Esophagus squamous epithelium (tissue), 5 donors: ENCODE measurements around the gene MCCD1. TPM values are rescaled to one million over a fixed set of nuclear protein-coding genes. Genes with fewer than 3 reads are reported as not detected.
"Not testable (repeated sequence)": the region's sequence is repeated elsewhere in the genome, so short reads cannot be mapped to it uniquely, and the experiment has no call there.

Experiments used
- DNase-seq: peaks from one replicate; lab custom pipeline; 2025; lab: John Stamatoyannopoulos, UW
- H3K27ac ChIP-seq, 4 donors: fragments of 200-600 bp; sonication (generic); one replicate each; pipeline ENCODE4 v1.5.1; 2016 to 2019; ENCODE audit warnings: mild to moderate bottlenecking in 1 of 4
- H3K27me3 ChIP-seq, 4 donors: fragments of 200-600 bp; sonication (generic); 1 replicate in 3 of 4; 2 replicates in 1 of 4; pipeline versions ENCODE4 v1.5.1 to v1.6.0; 2017 to 2021; ENCODE audit warnings: antibody characterized with exemption in 1 of 4
- H3K36me3 ChIP-seq, 3 donors: fragments of 200-600 bp; sonication (generic); one replicate each; pipeline ENCODE4 v1.5.1; 2016 to 2019
- H3K4me1 ChIP-seq, 3 donors: fragments of 200-600 bp; sonication (generic); one replicate each; pipeline ENCODE4 v1.5.1; 2017 to 2019
- H3K4me3 ChIP-seq, 4 donors: fragments of 200-600 bp; sonication (generic); 1 replicate in 3 of 4; 2 replicates in 1 of 4; pipeline ENCODE4 v1.5.1; 2016 to 2019; ENCODE audit warnings: mild to moderate bottlenecking in 2 of 4, moderate library complexity in 1 of 4
- H3K9me3 ChIP-seq, 3 donors: fragments of 200-600 bp; sonication (generic); one replicate each; pipeline ENCODE4 v1.5.1; 2016 to 2019
- POLR2A ChIP-seq, 4 donors: fragments of 450-650 bp; IDR thresholded peaks; one replicate each; pipeline ENCODE4 v1.6.1; 2017; ENCODE audit warnings: antibody characterized with exemption in 4 of 4, mild to moderate bottlenecking in 4 of 4, moderate library complexity in 3 of 4
- WGBS, 2 donors: methylation state at CpG; one replicate each; pipeline ENCODE4 v1.1.5; 2018; 5-methylcytosine and 5-hydroxymethylcytosine counted together
- intact Hi-C: fragments of 100-400 bp; cut with DNase I; formaldehyde crosslinking; loops from one replicate; pipeline ENCODE4 v1.15.0; 2022
- total RNA-seq, 4 donors: library from RNA; depleted of rRNA; stranded (reverse); fragments of >200 nt; gene quantifications; one replicate each; pipeline ENCODE4 v1.1.0, GENCODE V29; 2016
- TF ChIP-seq, protein P1 (sequence below), 6 experiments: fragments of 450-650 bp in 4 of 6; fragments of 200-600 bp in 2 of 6; sonication (generic) in 2 of 6; IDR thresholded peaks; one replicate each; pipeline ENCODE4 v1.5.1; 2016 to 2019; ENCODE audit warnings: antibody characterized with exemption in 6 of 6, mild to moderate bottlenecking in 4 of 6, moderate library complexity in 4 of 6
- donor health status: DM: yes; HTN: yes; CAD: no.

Gene MCCD1
- total RNA-seq, 4 donors from 2014 or later, result not detected

DNA sequence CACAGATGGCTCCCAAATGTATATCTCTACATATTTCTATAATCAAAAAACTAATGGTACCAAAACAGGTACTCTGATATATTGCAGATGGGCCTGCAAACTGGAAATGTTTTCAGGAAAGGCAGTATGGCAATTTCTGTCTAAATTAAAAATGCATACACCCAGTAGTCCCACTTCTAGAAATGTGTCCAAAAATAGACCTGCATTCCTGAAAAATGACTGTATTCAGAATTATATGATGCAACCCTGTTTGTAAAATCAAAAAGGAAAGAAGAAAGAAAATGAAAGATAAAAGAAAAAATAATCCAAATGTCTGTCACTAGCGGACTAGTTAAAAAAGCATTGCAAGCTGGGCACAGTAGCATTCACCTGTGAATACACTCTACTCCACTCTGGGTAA, 43.7 kb upstream of the MCCD1 start:
- no peaks in the 10 kb centered on the region for H3K27me3 ChIP-seq
- no peaks in the 10 kb centered on the region for H3K9me3 ChIP-seq
- no peak overlapping the region for H3K4me3 ChIP-seq
- intact Hi-C loops, result no loop called here
- 35 to 65% methylated on average over 1 of the region's 1 CpG for WGBS, 2 donors
- no peaks in the 10 kb centered on the region for H3K4me1 ChIP-seq
- no peaks in the 10 kb centered on the region for H3K36me3 ChIP-seq
- no peak overlapping the region for H3K27ac ChIP-seq
- DNase-seq, result no peak
- no peak for TF ChIP-seq POLR2A (IDR thresholded peaks at IDR 0.05)
- TF ChIP-seq, protein P1, sequence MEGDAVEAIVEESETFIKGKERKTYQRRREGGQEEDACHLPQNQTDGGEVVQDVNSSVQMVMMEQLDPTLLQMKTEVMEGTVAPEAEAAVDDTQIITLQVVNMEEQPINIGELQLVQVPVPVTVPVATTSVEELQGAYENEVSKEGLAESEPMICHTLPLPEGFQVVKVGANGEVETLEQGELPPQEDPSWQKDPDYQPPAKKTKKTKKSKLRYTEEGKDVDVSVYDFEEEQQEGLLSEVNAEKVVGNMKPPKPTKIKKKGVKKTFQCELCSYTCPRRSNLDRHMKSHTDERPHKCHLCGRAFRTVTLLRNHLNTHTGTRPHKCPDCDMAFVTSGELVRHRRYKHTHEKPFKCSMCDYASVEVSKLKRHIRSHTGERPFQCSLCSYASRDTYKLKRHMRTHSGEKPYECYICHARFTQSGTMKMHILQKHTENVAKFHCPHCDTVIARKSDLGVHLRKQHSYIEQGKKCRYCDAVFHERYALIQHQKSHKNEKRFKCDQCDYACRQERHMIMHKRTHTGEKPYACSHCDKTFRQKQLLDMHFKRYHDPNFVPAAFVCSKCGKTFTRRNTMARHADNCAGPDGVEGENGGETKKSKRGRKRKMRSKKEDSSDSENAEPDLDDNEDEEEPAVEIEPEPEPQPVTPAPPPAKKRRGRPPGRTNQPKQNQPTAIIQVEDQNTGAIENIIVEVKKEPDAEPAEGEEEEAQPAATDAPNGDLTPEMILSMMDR (IDR thresholded peaks at IDR 0.05), result no peak

DNA sequence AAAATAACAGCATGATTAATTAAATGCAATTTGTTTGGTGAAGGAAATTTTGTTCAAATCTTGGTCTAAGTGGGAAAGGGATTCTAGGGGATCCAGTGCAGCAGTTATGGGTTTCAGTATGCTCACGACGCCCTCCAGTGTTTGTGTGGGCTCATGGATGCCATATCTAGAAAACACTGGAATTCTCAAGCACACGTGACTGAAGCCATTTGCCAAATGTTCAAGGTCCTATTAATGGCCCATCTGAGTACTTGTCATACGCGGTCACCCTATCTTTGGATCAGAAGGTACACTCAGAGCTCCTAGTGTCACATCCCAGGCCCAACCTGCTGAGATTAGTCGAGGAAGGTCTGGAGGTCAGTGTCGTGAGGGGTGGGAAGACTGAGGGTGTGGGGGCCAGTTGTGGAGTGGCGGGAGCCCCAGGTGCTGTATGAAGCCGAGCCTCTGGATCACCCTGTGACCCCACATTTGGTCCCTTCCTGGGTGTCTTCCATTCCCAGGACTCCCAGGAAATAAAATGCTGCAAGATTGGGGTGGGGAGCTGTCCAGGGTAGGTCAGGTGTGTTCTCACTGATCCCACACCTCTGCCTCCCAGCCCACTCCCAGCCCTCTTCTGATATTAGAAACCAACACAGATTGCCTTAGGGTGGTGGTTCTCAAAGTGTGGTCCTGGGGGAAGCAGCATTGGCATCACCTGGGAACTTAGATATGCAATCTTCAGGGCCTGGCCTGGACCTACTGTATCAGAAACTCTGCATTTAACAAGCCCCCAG, 42.5 kb upstream of the MCCD1 start:
- H3K27ac ChIP-seq, intact Hi-C loops, H3K27me3 ChIP-seq, DNase-seq, H3K36me3 ChIP-seq, H3K4me3 ChIP-seq, H3K9me3 ChIP-seq, H3K4me1 ChIP-seq: not testable (repeated sequence)
- WGBS, 2 donors, result no CpG with 5 or more reads among the region's 9 CpGs

- H3K4me1 ChIP-seq, H3K4me3 ChIP-seq, H3K9me3 ChIP-seq, intact Hi-C loops, H3K27ac ChIP-seq, H3K27me3 ChIP-seq, DNase-seq, H3K36me3 ChIP-seq: not testable (repeated sequence)
- WGBS, 2 donors, result 45 to 48% methylated on average over 3 to 6 of the region's 6 CpGs
These were observed 41.1 kb upstream of the MCCD1 start for GRCh38 chr6:31487674-31488073.

- no peak for DNase-seq
These were observed 39.7 kb upstream of the MCCD1 start for GRCh38 chr6:31489086-31489485.

GRCh38 chr6:31490115-31490873, 38.5 kb upstream of the MCCD1 start:
- DNase-seq, result no peak
- WGBS, 2 donors, result 56 to 69% methylated on average over 10 to 13 of the region's 16 CpGs
- TF ChIP-seq POLR2A (IDR thresholded peaks at IDR 0.05), result no peak
- H3K4me3 ChIP-seq, result no peak overlapping the region
- H3K4me1 ChIP-seq, result peaks cover 0 to 36% (median 3%) of the 10 kb centered on the region in 3 donors
- intact Hi-C loops, result no loop called here
- H3K27ac ChIP-seq, result no peak overlapping the region
- no peaks in the 10 kb centered on the region for H3K9me3 ChIP-seq
- peaks cover 0 to 14% (median 0%) of the 10 kb centered on the region in 4 donors for H3K27me3 ChIP-seq
- no peaks in the 10 kb centered on the region for H3K36me3 ChIP-seq

More at GRCh38 chr6:31489086-31489485, 39.7 kb upstream of the MCCD1 start:
- intact Hi-C loops, result no loop called here
- no peak for TF ChIP-seq POLR2A (IDR thresholded peaks at IDR 0.05)
- TF ChIP-seq, protein P1 (IDR thresholded peaks at IDR 0.05), result no peak
- Histone ChIP-seq H3K9me3 (no peaks in the 10 kb centered on the region), H3K27ac (no peak overlapping the region), H3K36me3 (no peaks in the 10 kb centered on the region), H3K4me3 (no peak overlapping the region), H3K4me1 (peaks cover 0 to 24% (median 3%) of the 10 kb centered on the region in 3 donors), H3K27me3 (peaks cover 0 to 6% (median 0%) of the 10 kb centered on the region in 4 donors)
- WGBS, 2 donors, result 76 to 83% methylated on average over 4 of the region's 4 CpGs

DNA sequence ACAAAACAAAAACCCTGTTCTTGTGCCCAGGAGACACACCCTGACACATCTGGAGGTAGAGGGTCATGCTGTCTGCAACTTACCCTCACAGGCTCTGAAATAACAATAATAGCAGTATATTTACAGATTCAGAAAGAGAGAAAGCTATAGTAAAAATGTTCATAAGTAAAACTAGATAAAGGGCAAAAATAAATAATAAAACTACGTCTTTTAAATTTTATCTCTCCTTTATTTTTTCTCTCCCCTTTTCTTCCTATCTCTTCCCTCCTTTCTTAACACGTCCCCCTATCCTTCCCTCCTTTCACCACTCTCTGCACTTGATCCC, 35.2 kb upstream of the MCCD1 start:
- H3K27ac ChIP-seq, result peak overlapping the region in 3 of 4 donors; percentile 82 to 90 (median 83)
- H3K4me1 ChIP-seq, result peaks cover 0 to 67% (median 8%) of the 10 kb centered on the region in 3 donors
- peaks cover 0 to 41% (median 0%) of the 10 kb centered on the region in 4 donors for H3K27me3 ChIP-seq
- intact Hi-C loops, H3K36me3 ChIP-seq, H3K9me3 ChIP-seq, DNase-seq: not testable (repeated sequence)
- peak overlapping the region in 3 of 4 donors; percentile 48 to 75 (median 56) for H3K4me3 ChIP-seq
- WGBS, 2 donors, result 0 to 5% methylated on average over 2 of the region's 2 CpGs
